ENCODE data around the gene CYSRT1. TPM values are rescaled to one million over a fixed set of nuclear protein-coding genes. Genes with fewer than 3 reads are reported as not detected.

CYSRT1 gene
- total RNA-seq, 3 donors from 2014 or later, result 0.29 to 0.66 (median 0.32) TPM

- Histone ChIP-seq H3K9me3 (no peaks in the 10 kb centered on the region), H3K27ac (peak overlapping the region; percentile 48 to 68), H3K36me3 (peaks cover 5% of the 10 kb centered on the region), H3K4me1 (peaks cover 0 to 3% of the 10 kb centered on the region in 2 donors), H3K27me3 (no peaks in the 10 kb centered on the region), H3K4me3 (no peak overlapping the region)
- intact Hi-C loops (cut with DNase I; ENCODE audit: low total_unique reads), result no loop called here
- no peak for DNase-seq (ENCODE audit: low spot score in 2 of 2)
- no peak for TF ChIP-seq POLR2A (IDR thresholded peaks at IDR 0.05)
- TF ChIP-seq POLR2AphosphoS5 (IDR thresholded peaks at IDR 0.05), result no peak
- TF ChIP-seq CTCF (IDR thresholded peaks at IDR 0.05), result no peak
Observed at GRCh38 chr9:137272241-137273094, 47.5 kb downstream of the CYSRT1 start.

DNA sequence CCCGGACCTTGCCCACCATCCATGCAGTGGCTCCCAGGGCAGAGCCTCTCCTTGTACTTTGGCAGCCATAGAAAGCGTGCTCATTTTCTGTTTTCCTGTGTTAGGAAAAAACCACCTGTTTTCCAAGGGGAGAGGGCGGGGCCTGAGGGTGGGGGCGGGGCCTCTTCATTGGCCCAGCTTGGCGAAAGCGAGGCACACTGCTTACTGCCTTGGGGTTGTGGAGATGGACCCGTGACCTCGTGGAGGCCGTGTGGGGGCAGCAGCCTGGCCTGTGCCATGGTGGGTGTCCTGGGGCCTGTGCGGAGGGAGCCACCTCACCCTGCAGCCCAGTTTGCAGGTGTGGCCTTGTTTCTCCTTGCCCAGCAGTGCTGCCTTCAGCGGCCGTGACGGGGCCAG, 48.1 kb downstream of the CYSRT1 start:
- H3K27ac ChIP-seq, result peak overlapping the region in 1 of 2 donors; percentile 5
- peaks cover 5% of the 10 kb centered on the region for H3K36me3 ChIP-seq
- H3K4me1 ChIP-seq, result peaks cover 0 to 7% of the 10 kb centered on the region in 2 donors
- H3K27me3 ChIP-seq, result peaks cover 0 to 4% of the 10 kb centered on the region in 2 donors
- TF ChIP-seq POLR2AphosphoS5 (IDR thresholded peaks at IDR 0.05), result no peak
- no peak for TF ChIP-seq CTCF (IDR thresholded peaks at IDR 0.05)
- no peak for TF ChIP-seq POLR2A (IDR thresholded peaks at IDR 0.05)
- intact Hi-C loops (cut with DNase I; ENCODE audit: low total_unique reads), result no loop called here
- no peak overlapping the region for H3K4me3 ChIP-seq
- no peaks in the 10 kb centered on the region for H3K9me3 ChIP-seq
- DNase-seq (ENCODE audit: low spot score in 2 of 2), result no peak

- peaks cover 5% of the 10 kb centered on the region for H3K36me3 ChIP-seq
- peaks cover 0 to 7% of the 10 kb centered on the region in 2 donors for H3K4me1 ChIP-seq
Observed at GRCh38 chr9:137273611-137274320, 48.8 kb downstream of the CYSRT1 start.

GRCh38 chr9:137275203-137275587, 50.2 kb downstream of the CYSRT1 start:
- Histone ChIP-seq H3K9me3 (no peaks in the 10 kb centered on the region), H3K27ac (no peak overlapping the region), H3K4me1 (peaks cover 0 to 5% of the 10 kb centered on the region in 2 donors), H3K27me3 (peaks cover 0 to 7% of the 10 kb centered on the region in 2 donors), H3K4me3 (no peak overlapping the region), H3K36me3 (peaks cover 5% of the 10 kb centered on the region)
- TF ChIP-seq POLR2AphosphoS5 (IDR thresholded peaks at IDR 0.05) (no peak), CTCF (IDR thresholded peaks at IDR 0.05) (no peak), POLR2A (IDR thresholded peaks at IDR 0.05) (no peak)
- DNase-seq (ENCODE audit: low spot score in 2 of 2), result no peak
- intact Hi-C loops (cut with DNase I; ENCODE audit: low total_unique reads), result no loop called here

More at GRCh38 chr9:137273611-137274320, 48.8 kb downstream of the CYSRT1 start:
- Histone ChIP-seq H3K27ac (peak overlapping the region in 1 of 2 donors; percentile 30), H3K27me3 (peaks cover 0 to 7% of the 10 kb centered on the region in 2 donors), H3K4me3 (no peak overlapping the region), H3K9me3 (no peaks in the 10 kb centered on the region)
- DNase-seq (ENCODE audit: low spot score in 2 of 2), result peak in 1 of 2 donors; percentile 43
- TF ChIP-seq POLR2AphosphoS5 (IDR thresholded peaks at IDR 0.05), result no peak
- TF ChIP-seq CTCF (IDR thresholded peaks at IDR 0.05), result no peak
- no peak for TF ChIP-seq POLR2A (IDR thresholded peaks at IDR 0.05)
- intact Hi-C loops (cut with DNase I; ENCODE audit: low total_unique reads), result no loop called here

Other genes with a start within 250 kb of the CYSRT1 start
- gene PTGDS, start 247.7 kb upstream of the CYSRT1 start, total RNA-seq, result 10 to 100 TPM; 46.7 to 72.6 (median 48.2) TPM
- under 1 TPM in 2 of 3 donors, not detected in 1; 0.16 to 0.29 TPM for gene LCNL1, start 242.2 kb upstream of the CYSRT1 start, total RNA-seq
- 10 to 100 TPM; 24.6 to 66.2 (median 49.2) TPM for gene PAXX, start 232.8 kb upstream of the CYSRT1 start, total RNA-seq
- gene CLIC3, start 228.6 kb upstream of the CYSRT1 start, total RNA-seq, result 1 to 10 TPM in 1 of 3 donors, under 1 TPM in 1, not detected in 1; 0.32 to 3.5 TPM
- 10 to 100 TPM; 17.0 to 30.6 (median 18.9) TPM for gene ABCA2, start 196.9 kb upstream of the CYSRT1 start, total RNA-seq
- gene FUT7, start 193.1 kb upstream of the CYSRT1 start, total RNA-seq, result not detected
- gene NPDC1, start 179.0 kb upstream of the CYSRT1 start, total RNA-seq, result 10 to 100 TPM; 21.9 to 63.9 (median 63.1) TPM
- gene ENTPD2, start 171.1 kb upstream of the CYSRT1 start, total RNA-seq, result 1 to 10 TPM in 2 of 3 donors, under 1 TPM in 1; 0.16 to 6.7 (median 3.6) TPM
- gene SAPCD2, start 154.6 kb upstream of the CYSRT1 start, total RNA-seq, result 1 to 10 TPM in 2 of 3 donors, under 1 TPM in 1; 0.96 to 2.9 (median 2.8) TPM
- gene UAP1L1, start 147.7 kb upstream of the CYSRT1 start, total RNA-seq, result 10 to 100 TPM in 1 of 3 donors, 1 to 10 TPM in 2; 6.7 to 12.0 (median 6.9) TPM
- 10 to 100 TPM; 50.1 to 62.8 (median 50.8) TPM for gene MAN1B1, start 138.2 kb upstream of the CYSRT1 start, total RNA-seq
- 100 to 1,000 TPM; 115 to 137 (median 132) TPM for gene DPP7, start 110.4 kb upstream of the CYSRT1 start, total RNA-seq
- gene GRIN1, start 86.0 kb upstream of the CYSRT1 start, total RNA-seq, result 1 to 10 TPM in 2 of 3 donors, not detected in 1; 1.3 to 1.9 TPM
- 1 to 10 TPM in 2 of 3 donors, not detected in 1; 7.8 to 9.2 TPM for gene LRRC26, start 55.1 kb upstream of the CYSRT1 start, total RNA-seq
- not detected for gene TMEM210, start 53.1 kb upstream of the CYSRT1 start, total RNA-seq
- 10 to 100 TPM; 32.0 to 35.7 (median 32.9) TPM for gene ANAPC2, start 36.6 kb upstream of the CYSRT1 start, total RNA-seq
- 10 to 100 TPM; 75.0 to 92.8 (median 82.7) TPM for gene SSNA1, start 36.5 kb upstream of the CYSRT1 start, total RNA-seq
- gene TPRN, start 24.4 kb upstream of the CYSRT1 start, total RNA-seq, result 1 to 10 TPM; 4.0 to 9.2 (median 8.5) TPM
- gene TMEM203, start 19.5 kb upstream of the CYSRT1 start, total RNA-seq, result 10 to 100 TPM; 26.5 to 36.6 (median 26.6) TPM
- gene NDOR1, start 19.5 kb upstream of the CYSRT1 start, total RNA-seq, result 1 to 10 TPM; 4.6 to 9.5 (median 7.2) TPM
- 1 to 10 TPM; 1.5 to 2.9 (median 1.8) TPM for gene RNF208, start 2.9 kb upstream of the CYSRT1 start, total RNA-seq
- under 1 TPM in 1 of 3 donors, not detected in 2; 0.29 TPM for gene RNF224, start 2.3 kb downstream of the CYSRT1 start, total RNA-seq
- not detected for gene SLC34A3, start 5.7 kb downstream of the CYSRT1 start, total RNA-seq
- 100 to 1,000 TPM; 112 to 188 (median 183) TPM for gene TUBB4B, start 16.1 kb downstream of the CYSRT1 start, total RNA-seq
- gene STPG3, start 26.1 kb downstream of the CYSRT1 start, total RNA-seq, result not detected
- 10 to 100 TPM; 32.6 to 39.2 (median 38.7) TPM for gene NELFB, start 30.2 kb downstream of the CYSRT1 start, total RNA-seq
- gene TOR4A, start 52.6 kb downstream of the CYSRT1 start, total RNA-seq, result 1 to 10 TPM; 2.9 to 5.4 (median 3.7) TPM
- gene NRARP, start 77.1 kb downstream of the CYSRT1 start, total RNA-seq, result 1 to 10 TPM; 2.1 to 6.9 (median 3.5) TPM
- 10 to 100 TPM in 2 of 3 donors, 1 to 10 TPM in 1; 7.7 to 28.7 (median 20.6) TPM for gene EXD3, start 198.0 kb downstream of the CYSRT1 start, total RNA-seq
- 10 to 100 TPM in 1 of 3 donors, 1 to 10 TPM in 2; 2.9 to 13.8 (median 4.6) TPM for gene NOXA1, start 198.2 kb downstream of the CYSRT1 start, total RNA-seq
- 1 to 10 TPM in 2 of 3 donors, not detected in 1; 2.0 to 3.2 TPM for gene ENTPD8, start 216.2 kb downstream of the CYSRT1 start, total RNA-seq
- gene NSMF, start 234.2 kb downstream of the CYSRT1 start, total RNA-seq, result 10 to 100 TPM; 30.9 to 38.4 (median 37.4) TPM